Measurements from ENCODE around the gene LZTR1.
"Not testable (repeated sequence)": the region's sequence is repeated elsewhere in the genome, so short reads cannot be mapped to it uniquely, and the experiment has no call there.

Gene LZTR1

DNA sequence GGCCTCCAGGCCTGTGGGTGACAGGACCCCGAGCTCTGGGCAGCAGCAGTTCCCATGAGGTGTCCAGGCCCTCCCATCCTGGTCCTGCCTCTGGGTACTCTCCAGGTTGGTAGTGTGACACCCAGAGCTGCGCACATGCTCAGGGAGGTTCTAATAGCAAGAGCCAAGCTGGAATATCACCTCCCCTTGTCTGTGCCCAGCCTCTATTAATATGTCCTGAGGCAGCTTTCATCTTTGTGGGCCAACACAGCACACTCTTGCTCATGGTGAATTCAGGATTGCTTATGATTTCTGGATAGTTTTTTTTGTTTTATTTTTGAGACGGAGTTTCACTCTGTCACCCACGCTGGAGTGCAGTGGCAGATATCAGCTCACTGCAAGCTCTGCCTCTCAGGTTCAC is 36.2 kb downstream of the LZTR1 start:
- DNase-seq = no peak

DNA sequence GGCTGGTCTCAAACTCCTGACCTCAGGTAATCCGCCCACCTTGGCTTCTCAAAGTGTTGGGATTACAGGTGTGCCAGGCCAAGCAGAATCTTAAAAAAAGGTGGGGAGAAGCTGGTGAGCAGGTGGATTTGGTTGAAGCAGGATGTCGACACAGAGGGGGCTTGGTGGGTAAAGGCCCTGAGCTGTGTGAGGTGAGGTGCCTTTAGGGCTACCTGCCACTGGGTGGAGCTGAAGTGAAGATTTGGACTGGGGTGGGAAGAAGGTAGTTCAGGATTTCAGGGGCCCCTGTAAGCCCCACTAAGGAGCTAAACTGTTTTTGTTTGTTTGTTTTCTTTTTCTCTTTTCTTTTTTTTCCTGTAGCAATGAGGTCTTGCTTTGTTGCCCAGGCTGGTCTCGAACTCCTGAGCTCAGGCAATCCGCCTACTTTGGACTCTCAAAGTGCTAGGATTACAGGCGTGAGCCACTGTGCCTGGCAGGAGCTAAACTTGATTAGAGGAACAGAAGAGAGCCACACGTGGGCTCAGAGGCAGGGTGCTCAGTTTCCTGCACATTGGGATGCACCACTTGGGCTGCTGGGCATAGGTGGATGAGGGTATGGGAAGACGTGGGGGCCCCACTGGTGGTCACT is 38.8 kb downstream of the LZTR1 start:
- DNase-seq = no peak

DNA sequence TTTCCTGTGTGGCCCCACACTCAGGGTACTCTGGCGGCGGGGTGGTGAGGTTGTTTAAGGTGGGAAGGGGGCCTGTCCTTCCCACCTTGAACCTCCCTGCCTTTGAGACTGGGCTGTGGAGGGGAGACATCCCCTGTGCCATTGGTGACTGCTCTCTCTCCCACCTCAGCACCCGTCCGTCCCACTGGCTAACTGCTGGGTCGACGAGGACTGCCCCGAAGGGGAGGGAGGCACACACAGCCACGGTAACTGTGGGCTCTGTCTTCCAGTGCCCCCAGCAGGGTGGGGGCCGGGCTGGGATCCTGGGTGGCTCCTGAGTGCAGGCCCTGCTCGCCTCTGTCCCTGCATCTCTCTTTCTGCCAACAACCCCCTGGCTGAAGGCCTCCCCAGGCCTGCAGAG is 40.4 kb downstream of the LZTR1 start:
- DNase-seq = no peak

DNA sequence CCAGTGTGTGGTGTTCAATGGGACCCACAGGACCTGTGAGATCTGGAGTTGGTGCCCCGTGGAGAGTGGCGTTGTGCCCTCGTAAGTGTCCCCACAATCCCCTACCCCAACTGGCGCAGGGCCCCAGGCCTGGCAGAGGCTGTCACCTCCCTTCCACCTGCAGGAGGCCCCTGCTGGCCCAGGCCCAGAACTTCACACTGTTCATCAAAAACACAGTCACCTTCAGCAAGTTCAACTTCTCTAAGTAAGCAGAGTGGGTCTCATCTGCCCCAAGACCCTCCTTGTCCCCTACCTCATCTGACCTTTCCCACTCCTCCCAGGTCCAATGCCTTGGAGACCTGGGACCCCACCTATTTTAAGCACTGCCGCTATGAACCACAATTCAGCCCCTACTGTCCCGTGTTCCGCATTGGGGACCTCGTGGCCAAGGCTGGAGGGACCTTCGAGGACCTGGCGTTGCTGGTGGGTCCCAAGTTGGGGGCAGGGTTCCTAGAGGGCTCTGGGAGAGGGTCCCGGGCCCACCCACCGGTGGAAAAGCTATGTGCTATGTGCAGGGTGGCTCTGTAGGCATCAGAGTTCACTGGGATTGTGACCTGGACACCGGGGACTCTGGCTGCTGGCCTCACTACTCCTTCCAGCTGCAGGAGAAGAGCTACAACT is 41.0 kb downstream of the LZTR1 start:
- no peak for DNase-seq

GRCh38 chr22:21025266-21025665 is 43.2 kb downstream of the LZTR1 start:
- peak; percentile 34 for DNase-seq

DNA sequence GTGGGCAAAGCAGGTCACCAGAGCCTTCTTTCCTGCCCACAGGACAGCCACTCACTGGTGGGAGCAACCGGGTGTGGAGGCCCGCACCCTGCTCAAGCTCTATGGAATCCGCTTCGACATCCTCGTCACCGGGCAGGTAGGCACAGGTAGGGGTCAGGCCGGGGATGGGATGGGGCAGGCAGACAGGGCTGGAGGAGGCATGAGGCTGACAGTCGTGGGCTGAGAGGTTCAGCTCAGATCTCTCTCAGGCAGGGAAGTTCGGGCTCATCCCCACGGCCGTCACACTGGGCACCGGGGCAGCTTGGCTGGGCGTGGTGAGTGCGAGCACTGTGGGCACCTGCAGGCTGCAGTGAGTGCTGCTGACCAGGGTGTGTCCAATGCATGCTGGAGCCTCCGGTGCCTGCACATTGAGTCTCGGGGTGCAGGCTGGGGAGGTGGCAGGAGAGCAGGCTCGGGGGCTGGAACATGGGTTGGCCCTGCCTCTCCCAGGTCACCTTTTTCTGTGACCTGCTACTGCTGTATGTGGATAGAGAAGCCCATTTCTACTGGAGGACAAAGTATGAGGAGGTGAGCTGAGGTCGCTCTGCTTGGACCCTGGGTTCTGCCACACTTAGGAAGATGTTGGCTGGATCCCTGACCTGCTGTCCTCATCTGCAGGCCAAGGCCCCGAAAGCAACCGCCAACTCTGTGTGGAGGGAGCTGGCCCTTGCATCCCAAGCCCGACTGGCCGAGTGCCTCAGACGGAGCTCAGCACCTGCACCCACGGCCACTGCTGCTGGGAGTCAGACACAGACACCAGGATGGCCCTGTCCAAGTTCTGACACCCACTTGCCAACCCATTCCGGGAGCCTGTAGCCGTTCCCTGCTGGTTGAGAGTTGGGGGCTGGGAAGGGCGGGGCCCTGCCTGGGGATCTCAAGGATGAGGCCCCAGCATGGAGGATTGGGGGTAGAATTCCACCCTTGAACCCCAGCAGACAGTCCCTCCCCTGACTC is 44.0 kb downstream of the LZTR1 start:
- DNase-seq = no peak

DNA sequence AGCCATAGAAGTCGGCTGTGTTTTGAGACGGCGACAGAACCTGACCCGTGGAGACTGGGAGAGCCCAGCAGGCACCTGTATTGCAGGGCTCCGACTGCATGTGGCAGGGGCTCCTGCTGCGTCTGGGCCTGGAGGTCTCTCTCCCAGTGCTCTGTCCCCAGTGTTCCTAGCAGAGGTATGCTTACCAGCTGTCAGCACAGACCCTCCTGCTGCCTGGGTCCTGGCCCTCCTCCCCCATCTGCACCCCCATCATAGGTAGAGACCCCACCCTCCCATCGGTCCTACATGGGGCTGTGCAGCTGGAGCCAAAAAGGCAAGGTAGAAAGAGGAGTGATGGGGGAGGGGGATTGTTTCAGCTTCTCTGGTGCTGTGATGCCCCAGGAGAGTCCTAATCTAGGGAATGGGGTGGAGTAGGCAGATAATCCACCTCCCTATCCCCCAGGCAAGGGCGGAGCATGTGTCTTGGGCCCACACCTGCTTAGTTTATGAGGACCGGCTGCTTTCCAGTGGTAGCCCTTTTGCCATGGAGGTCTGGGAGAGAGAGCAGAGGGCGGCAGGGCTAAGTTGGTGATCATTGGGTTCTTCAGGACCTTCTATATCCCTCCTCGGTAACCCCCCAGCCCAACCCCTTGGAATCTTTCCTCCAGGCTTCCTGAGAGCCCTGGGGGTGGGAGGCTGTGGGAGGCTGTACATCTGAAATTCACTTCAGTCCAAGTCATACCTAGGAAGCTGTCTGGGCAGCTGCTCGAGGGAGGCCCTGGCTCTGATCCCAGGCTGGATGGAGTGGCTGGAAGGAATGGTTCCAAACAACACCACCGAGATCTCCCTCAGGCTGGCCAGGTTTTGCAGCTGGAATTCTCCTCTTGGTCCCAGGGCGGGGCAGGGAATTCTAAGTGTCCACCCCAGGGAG is 44.9 kb downstream of the LZTR1 start:
- no peak for DNase-seq

DNA sequence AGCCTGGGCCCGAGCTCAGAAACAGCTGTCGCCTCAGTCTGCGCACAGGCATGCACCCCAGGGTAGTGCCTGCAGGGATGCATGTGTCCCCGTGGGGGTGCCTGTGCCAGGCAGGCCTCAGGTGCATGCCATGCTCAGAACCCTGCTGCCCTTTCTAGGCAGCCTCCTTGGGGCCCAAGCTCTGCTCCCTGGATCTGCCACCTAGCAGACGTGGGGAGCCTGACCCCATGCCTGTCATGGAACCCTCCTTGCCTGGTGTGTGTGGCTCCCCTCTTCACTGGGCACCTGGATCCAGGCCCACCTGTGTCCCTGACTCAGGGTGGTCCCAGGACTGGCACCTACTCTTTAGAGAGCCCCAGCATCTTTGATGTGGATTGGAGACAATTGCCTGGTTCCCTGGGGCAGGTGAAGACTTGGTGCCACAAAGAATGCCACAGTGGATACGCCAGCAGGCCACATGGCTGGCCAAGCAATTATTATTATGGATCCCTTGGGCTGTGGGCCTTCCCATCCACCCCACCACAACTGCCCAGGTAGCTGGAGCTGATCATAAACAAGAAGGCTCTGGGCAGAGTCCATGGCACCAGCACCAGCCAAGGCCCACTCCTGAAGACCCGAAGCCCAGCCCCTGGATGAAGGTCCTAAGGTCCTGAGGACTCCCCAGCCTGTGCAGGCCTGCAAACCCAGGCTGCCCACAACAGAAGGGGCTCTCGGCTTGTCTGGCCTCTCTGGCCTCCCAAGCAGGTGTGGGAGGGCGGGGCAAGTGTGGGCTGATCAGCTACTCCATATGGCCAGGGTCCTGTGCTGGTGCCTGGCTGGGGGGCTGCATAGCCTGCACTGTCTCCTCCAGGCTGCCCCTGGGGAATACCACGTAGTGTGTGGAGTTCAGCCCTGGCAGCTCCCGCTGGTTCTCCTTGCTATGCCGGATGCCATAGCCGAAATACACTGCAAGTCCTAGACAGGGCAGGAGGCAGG is 46.5 kb downstream of the LZTR1 start:
- no peak for DNase-seq

DNA sequence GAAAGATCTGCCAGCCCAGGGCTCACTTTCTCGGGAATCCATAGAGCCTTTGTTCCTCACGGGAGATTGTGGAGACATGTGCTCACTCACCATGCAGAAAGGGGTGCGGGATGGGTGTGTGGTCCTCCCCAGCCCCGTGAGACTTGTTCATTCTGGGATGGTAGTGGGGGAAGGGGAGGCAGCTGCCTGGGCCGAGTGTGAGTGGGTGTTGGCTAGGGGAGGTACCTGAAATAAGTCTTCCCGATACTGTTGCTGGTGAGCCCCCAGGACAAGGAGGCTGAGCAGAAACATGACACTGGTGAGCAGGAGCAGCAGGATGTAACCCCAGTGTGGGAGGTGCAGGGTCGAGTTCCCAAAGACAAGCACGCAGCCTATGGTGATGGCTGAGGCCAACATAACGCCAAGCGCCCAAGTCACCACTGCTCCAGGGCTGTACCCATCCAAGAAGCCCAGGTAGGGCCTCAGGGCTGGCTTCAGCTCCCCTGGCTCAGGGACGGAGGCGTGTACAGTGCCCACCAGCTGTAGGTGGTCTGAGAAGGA is 47.5 kb downstream of the LZTR1 start:
- DNase-seq = no peak

- DNase-seq = no peak
These were observed 47.9 kb downstream of the LZTR1 start for GRCh38 chr22:21030032-21030431.

GRCh38 chr22:21030621-21031544 is 48.8 kb downstream of the LZTR1 start:
- no peak for DNase-seq

DNA sequence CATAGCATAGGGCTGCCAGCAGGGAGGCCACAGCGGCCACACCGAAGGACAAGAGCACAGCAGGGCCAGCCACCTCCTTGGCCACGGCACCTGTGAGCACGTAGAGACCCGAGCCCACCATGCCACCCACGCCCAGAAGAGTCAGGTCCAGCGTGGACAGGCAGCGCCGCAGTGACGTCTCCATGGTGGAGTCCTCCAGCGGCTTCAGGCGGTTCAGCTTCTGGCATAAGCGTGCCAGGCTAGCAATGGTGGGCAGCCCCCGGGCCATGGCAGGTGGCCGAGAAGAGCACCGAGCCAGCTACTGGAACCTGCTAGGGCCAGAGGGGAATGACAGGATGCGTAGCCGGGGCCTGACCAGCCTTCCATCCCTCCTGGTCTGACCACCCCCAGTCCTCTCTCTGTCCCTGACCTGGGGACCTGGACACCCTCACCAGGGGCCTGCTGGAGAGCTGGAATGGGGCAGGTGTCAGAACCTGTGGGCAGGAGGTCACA is 49.5 kb downstream of the LZTR1 start:
- no peak for DNase-seq

DNA sequence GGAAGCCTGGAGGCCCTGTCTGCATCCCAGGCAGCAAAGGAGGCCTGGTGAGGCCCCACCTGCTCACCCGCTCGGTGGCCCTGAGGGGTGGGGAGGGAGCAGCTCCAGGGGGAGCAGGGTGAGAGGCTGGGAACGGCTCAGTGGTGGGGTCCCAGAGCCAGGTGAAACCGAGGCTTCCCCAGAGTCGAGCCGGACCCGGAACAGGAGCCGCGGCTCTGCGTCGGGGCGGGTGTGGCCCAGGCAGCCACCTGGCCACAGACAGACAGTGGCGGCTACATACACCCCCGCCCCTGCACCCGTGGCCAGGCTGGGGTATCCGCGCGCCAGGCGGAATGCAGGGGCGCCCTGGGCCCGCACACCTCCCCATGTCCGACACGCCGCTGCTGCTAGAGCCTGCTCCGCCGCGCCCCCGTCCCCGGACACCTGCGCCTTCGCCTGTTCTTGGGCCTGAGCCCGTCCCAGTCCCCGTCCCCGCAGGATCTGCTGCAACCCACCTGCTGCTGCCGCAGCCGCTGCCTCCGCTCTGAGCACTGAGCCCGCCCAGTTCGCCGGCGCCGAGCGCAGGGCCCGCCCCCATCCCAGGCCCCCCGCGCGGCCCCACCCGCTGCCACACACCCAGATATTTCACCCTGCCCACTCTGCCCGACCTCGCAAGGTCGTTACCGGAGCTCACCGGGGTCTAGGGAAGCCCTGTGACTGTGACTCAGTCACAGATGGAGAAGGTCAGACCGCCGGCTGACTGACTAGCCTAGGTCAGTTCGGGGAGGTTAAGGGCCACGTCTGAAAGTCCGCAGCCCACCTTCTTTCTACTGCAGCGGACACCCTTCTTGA is 50.2 kb downstream of the LZTR1 start, which contains the start of gene SLC7A4:
TSS of gene SLC7A4 (minus strand) at position 525 of the 831 bp plus-strand sequence. CDS start 749 bp downstream, outside the sequence.
- DNase-seq = no peak

DNA sequence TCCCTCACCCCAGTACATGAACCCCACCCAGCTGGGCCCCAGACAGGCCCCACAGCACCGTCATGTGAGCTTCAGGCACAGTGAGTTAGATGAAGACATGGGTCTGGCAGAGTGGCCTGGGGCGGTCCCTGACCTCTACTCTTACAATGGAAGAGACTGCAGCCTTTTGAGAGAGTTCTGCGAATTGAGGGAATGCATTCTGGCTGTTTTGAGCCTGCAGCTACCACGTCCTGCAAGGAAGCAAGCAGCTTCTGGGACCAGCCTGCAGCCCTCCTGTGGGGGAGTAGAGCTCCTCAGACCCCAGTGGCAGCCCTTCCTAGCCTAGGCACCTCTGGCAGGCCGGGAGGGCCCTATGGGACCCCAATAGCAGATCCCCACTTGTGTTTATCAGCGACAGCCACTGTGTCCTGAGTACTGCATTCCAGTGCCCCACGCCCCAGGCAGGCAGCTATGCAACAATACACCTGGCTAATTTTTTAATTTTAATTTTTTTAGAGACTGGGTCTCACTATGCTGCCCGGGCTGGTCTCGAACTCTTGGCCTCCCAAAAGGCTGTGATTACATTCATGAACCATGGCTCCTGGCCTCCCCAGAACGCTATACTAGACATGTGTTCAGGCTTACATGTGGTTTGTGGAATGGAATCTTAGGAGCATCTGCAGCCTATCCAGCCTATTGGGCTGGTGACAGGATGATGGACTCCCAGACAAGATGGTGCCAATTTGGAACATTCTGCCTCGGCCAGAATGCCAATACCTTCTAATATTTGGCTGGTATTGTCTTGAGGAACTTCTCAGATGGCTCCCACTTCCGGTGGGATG is 51.0 kb downstream of the LZTR1 start:
- DNase-seq = no peak

DNA sequence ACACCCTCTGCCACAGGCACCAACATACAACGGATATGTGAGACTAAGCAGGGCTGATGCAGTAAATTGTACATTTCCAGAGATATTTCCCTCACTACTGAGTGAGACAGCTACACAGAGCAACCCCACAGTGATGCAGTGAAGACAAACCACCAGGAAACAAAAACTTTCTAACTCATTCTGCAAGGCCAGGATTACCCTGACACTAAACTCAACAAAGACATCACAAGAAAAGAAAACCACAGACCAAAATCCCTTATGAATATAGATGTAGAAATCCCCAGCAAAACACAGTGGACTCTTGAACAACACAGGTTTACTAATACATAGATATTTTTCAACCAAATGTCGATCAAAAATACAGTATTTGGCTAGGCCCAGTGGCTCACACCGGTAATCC is 51.8 kb downstream of the LZTR1 start:
- no peak for DNase-seq

- DNase-seq = no peak
These were observed 52.9 kb downstream of the LZTR1 start for GRCh38 chr22:21034989-21035388.

- no peak for DNase-seq
These were observed 56.3 kb downstream of the LZTR1 start for GRCh38 chr22:21038405-21038804.

DNA sequence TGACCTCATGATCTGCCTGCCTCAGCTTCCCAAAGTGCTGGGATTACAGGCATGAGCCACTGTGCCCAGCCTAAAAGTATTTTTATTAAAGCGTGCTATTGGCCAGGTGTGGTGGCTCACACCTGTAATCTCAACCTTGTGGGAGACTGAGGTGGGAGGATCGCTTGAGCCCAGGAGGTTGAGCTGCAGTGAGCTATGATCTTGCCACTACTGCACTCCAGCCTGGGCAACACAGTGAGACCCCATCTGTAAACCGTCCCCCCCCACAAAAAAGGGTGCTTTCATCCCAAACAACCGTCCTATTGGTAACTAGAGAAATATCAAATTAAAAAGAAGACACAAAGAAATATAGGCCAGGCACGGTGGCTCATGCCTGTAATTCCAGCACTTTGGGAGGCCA is 57.1 kb downstream of the LZTR1 start:
- DNase-seq = not testable (repeated sequence)
